ENCODE data around the gene BRAT1. TPM values are rescaled to one million over a fixed set of nuclear protein-coding genes. Genes with fewer than 3 reads are reported as not detected.

Gene BRAT1
- total and polyA plus RNA-seq, 2 experiments from 2014 or later = 19.2 to 45.0 TPM

- WGBS (ENCODE audit: low lambda C conversion rate, missing lambda C conversion rate) = 88% methylated on average over 18 of the region's 18 CpGs
- no peak overlapping the region for H3K4me3 ChIP-seq
- no peaks in the 10 kb centered on the region for H3K36me3 ChIP-seq (replicated peaks; ENCODE audit: insufficient read depth, low read depth)
- H3K4me2 ChIP-seq = peak overlapping the region; percentile 24
- no peak for DNase-seq (ENCODE audit: low spot score)
- TF ChIP-seq EZH2phosphoT487 (IDR thresholded peaks at IDR 0.05; ENCODE audit: low read depth, severe bottlenecking, unreplicated experiment) (no peak), CTCF (IDR thresholded peaks at IDR 0.05; ENCODE audit: poor library complexity) (no peak), EZH2 (IDR thresholded peaks at IDR 0.05; ENCODE audit: borderline replicate concordance) (no peak)
- H4K20me1 ChIP-seq (ENCODE audit: insufficient read depth, poor library complexity, severe bottlenecking) = no peaks in the 10 kb centered on the region
- H3K27me3 ChIP-seq = no peaks in the 10 kb centered on the region
- H3K9me3 ChIP-seq (ENCODE audit: low read depth) = no peaks in the 10 kb centered on the region
- peaks cover 42% of the 10 kb centered on the region for H3K4me1 ChIP-seq (ENCODE audit: insufficient read depth)
- no peaks in the 10 kb centered on the region for H3K9me2 ChIP-seq (replicated peaks; ENCODE audit: insufficient read depth)
- H2AFZ ChIP-seq = no peak overlapping the region
- H3K27ac ChIP-seq = peak overlapping the region; percentile 75
- no peaks in the 10 kb centered on the region for H3K79me2 ChIP-seq
These were observed 26.7 kb downstream of the BRAT1 start for GRCh38 chr7:2528481-2529095.

DNA sequence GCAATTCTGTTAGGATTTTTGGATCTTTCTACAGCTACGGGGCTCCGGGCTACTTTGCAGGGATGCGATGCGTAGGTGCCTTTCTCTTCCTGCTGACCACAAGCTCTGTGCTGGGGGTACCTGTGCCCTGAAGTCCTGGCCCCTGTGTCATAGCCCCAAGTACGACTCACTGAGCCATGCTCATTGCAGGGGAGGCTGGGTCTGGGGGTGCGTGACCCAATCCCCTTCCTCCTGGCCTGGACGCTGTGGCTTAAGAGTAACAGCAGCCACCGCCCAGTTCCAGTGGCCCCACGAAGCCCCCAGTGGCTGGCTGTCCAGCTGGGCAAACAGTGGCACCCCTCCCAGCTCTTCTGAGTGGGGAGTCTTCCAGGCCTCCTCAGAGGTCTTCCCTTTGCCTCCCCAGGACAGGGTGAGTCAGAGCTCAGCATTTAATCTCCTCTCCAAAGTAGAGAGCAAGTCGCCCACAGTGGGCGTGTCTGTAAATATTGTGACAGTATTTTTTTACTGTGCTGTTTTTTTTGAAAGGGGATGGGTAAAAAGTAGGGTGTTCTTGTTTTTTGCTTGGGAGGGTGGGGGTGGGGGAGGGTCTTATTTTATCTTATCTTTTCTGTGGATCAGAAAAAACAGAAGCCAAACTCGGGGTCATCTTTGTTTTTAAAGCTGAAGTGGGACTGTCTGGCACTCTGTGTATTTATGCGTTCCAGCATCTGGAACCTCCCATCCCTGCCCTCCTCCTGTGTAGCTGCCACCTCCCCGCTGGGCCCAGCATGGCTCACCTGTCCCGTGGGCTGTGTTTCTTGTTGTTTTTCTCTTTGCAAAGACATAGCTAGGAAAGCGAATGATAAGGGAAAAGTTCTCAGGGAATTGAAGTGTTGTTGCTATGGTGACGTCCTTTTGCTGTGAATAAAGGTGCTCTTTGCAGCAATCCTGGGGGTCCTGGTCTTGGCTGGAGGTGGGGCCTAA lies 27.5 kb downstream of the BRAT1 start:
- peaks cover 50% of the 10 kb centered on the region for H3K4me1 ChIP-seq (ENCODE audit: insufficient read depth)
- H2AFZ ChIP-seq = no peak overlapping the region
- peak; percentile 82 for DNase-seq (ENCODE audit: low spot score)
- no peak for TF ChIP-seq EZH2phosphoT487 (IDR thresholded peaks at IDR 0.05; ENCODE audit: low read depth, severe bottlenecking, unreplicated experiment)
- no peak for TF ChIP-seq EZH2 (IDR thresholded peaks at IDR 0.05; ENCODE audit: borderline replicate concordance)
- TF ChIP-seq CTCF (IDR thresholded peaks at IDR 0.05; ENCODE audit: poor library complexity) = no peak
- no peaks in the 10 kb centered on the region for H3K9me2 ChIP-seq (replicated peaks; ENCODE audit: insufficient read depth)
- H3K36me3 ChIP-seq (replicated peaks; ENCODE audit: insufficient read depth, low read depth) = no peaks in the 10 kb centered on the region
- H3K9me3 ChIP-seq (ENCODE audit: low read depth) = no peaks in the 10 kb centered on the region
- no peaks in the 10 kb centered on the region for H4K20me1 ChIP-seq (ENCODE audit: insufficient read depth, poor library complexity, severe bottlenecking)
- H3K79me2 ChIP-seq = no peaks in the 10 kb centered on the region
- H3K27me3 ChIP-seq = no peaks in the 10 kb centered on the region
- WGBS (ENCODE audit: low lambda C conversion rate, missing lambda C conversion rate) = 57% methylated on average over 17 of the region's 17 CpGs
- H3K4me3 ChIP-seq = no peak overlapping the region
- peak overlapping the region; percentile 24 for H3K4me2 ChIP-seq
- peak overlapping the region; percentile 75 for H3K27ac ChIP-seq

- Histone ChIP-seq H3K9me2 (replicated peaks; ENCODE audit: insufficient read depth) (no peaks in the 10 kb centered on the region), H3K27ac (peak overlapping the region; percentile 54), H3K4me2 (no peak overlapping the region), H3K36me3 (replicated peaks; ENCODE audit: insufficient read depth, low read depth) (no peaks in the 10 kb centered on the region), H3K9me3 (ENCODE audit: low read depth) (no peaks in the 10 kb centered on the region), H3K79me2 (peaks cover 6% of the 10 kb centered on the region), H3K27me3 (peaks cover under 1% of the 10 kb centered on the region), H4K20me1 (ENCODE audit: insufficient read depth, poor library complexity, severe bottlenecking) (no peaks in the 10 kb centered on the region), H2AFZ (no peak overlapping the region), H3K4me1 (ENCODE audit: insufficient read depth) (peaks cover 57% of the 10 kb centered on the region), H3K4me3 (no peak overlapping the region)
- WGBS (ENCODE audit: low lambda C conversion rate, missing lambda C conversion rate) = 92% methylated on average over 40 of the region's 40 CpGs
- no peak for DNase-seq (ENCODE audit: low spot score)
- TF ChIP-seq CTCF (IDR thresholded peaks at IDR 0.05; ENCODE audit: poor library complexity) = no peak
- no peak for TF ChIP-seq EZH2 (IDR thresholded peaks at IDR 0.05; ENCODE audit: borderline replicate concordance)
- no peak for TF ChIP-seq EZH2phosphoT487 (IDR thresholded peaks at IDR 0.05; ENCODE audit: low read depth, severe bottlenecking, unreplicated experiment)
These were observed 28.4 kb downstream of the BRAT1 start for GRCh38 chr7:2526659-2527504.

Measured in hepatocyte (in vitro differentiated cells).